HG02571 (cell line): Measurements from ENCODE around the gene ZNF169.
"Not testable (repeated sequence)": the region's sequence is repeated elsewhere in the genome, so short reads cannot be mapped to it uniquely, and the experiment has no call there.

Experiments used
- ATAC-seq: cut with Tn5 transposase; IDR thresholded peaks from one replicate; pipeline ENCODE4 v1.9.1; 2021; ENCODE audit warnings: mild to moderate bottlenecking, moderate library complexity; ENCODE audit not compliant: unreplicated experiment

The ZNF169 gene

GRCh38 chr9:94341703-94342102 is 82.6 kb downstream of the ZNF169 start:
- ATAC-seq, result not testable (repeated sequence)

DNA sequence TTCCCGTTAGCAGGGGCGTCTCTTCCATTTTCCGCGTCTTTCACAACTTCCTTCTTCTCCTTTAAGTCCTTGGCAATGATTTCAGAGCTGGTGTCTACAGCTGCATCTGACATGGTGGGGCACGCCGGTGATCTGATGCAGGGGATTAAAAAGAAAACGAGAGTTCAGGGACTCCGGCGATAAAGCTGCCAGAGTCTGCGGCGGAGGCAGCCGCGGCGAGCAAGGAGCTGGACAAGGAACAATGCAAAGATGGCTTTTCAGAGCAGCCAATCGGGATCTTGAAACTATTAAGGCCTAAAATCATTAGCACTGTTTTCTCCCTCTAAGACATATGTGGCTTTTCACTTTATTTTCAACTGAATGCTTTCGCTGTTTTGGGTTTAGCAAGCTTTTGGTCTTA is 88.4 kb downstream of the ZNF169 start:
- not testable (repeated sequence) for ATAC-seq

DNA sequence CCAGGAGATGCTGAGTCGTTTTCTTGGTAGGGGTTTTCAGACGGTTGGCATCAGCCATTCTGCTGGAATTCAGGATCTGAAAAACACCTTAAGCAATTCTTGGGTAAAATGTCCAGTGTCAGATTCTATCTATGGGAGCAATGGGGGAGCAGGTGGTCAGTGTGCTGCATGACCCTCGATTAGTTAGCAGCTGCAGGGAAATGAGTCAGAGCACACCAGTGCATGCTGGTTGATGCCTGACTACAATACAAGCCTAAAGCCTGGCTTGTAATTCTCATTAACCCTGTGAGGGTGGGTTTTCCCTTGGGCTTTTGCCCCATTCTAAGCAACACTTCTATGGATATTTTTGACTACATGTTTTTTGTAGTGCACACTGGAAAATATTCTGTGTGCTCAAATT is 89.7 kb downstream of the ZNF169 start:
- ATAC-seq, result not testable (repeated sequence)
